ENCODE results near the gene UBE2G2. TPM values are rescaled to one million over a fixed set of nuclear protein-coding genes. Genes with fewer than 3 reads are reported as not detected.

UBE2G2 gene
- total and polyA plus RNA-seq, 2 of the 4 experiments (the other 2 are of a cell fraction) = 65.4 to 91.7 TPM

DNA sequence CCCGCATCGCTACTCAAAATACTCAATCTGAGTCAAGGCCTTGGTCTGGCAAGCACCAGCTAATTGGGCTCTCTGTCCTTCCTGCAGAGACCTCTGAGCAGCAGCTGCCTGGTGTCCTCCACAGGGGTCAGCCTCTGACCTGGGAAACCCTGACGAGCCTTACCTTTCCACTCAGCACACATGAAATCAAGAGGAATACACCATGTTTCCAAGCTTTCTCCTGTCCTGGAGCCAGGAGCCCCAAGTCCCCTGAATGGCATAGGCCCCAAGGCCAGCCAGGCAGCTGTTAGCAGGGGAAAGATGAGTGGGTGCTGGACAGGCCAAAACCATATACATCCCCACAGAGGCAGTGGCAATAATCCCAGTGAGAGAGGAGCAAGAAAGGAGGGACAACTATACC is 63.0 kb downstream of the UBE2G2 start:
- Histone ChIP-seq H3K4me3 (ENCODE audit: insufficient read depth, low read depth, low read length) (no peak overlapping the region), H2AK9ac (replicated peaks; ENCODE audit: low read depth, low read length, poor library complexity) (no peak overlapping the region), H4K91ac (ENCODE audit: insufficient read depth, low read depth, low read length) (no peak overlapping the region), H3K56ac (ENCODE audit: extremely low read depth, insufficient read depth, low read length) (no peak overlapping the region), H4K5ac (ENCODE audit: low read depth, low read length) (no peak overlapping the region), H3K36me3 (ENCODE audit: control insufficient read depth, insufficient read depth, low read length) (no peaks in the 10 kb centered on the region), H2AFZ (replicated peaks; ENCODE audit: low read length, poor library complexity) (no peak overlapping the region), H3K27ac (ENCODE audit: insufficient read depth, low read length) (no peak overlapping the region), H3K9me1 (ENCODE audit: insufficient read depth, low read length) (no peaks in the 10 kb centered on the region), H3K18ac (ENCODE audit: low read depth, low read length) (no peak overlapping the region), H3K27me3 (ENCODE audit: control insufficient read depth, insufficient read depth, low read length) (peaks cover 4% of the 10 kb centered on the region), H3K9ac (ENCODE audit: low read depth, low read length) (no peak overlapping the region), H4K20me1 (ENCODE audit: insufficient read depth, low read length) (no peaks in the 10 kb centered on the region), H3K4me2 (ENCODE audit: low read depth, low read length) (no peak overlapping the region), H2BK120ac (ENCODE audit: low read depth, low read length) (no peak overlapping the region), H4K8ac (ENCODE audit: low read depth in 2 of 2, low read length in 2 of 2) (no peak overlapping the region), H3K9me3 (ENCODE audit: control insufficient read depth, insufficient read depth, low read length) (peaks cover 40% of the 10 kb centered on the region), H3K23ac (ENCODE audit: low read depth, low read length) (no peak overlapping the region), H2BK20ac (ENCODE audit: low read depth, low read length) (no peak overlapping the region), H3K14ac (replicated peaks; ENCODE audit: low read depth, low read length) (no peak overlapping the region), H3K79me1 (ENCODE audit: low read depth in 1 of 2, low read length in 2 of 2) (no peaks in the 10 kb centered on the region), H3K4ac (ENCODE audit: low read depth, low read length) (no peak overlapping the region), H2BK5ac (ENCODE audit: low read depth, low read length, poor library complexity, severe bottlenecking) (no peak overlapping the region), H3K4me1 (ENCODE audit: control insufficient read depth, insufficient read depth, low read length) (no peaks in the 10 kb centered on the region), H2AK5ac (ENCODE audit: low read depth, low read length) (no peak overlapping the region), H2BK15ac (ENCODE audit: low read depth, low read length) (no peak overlapping the region)
- dilution Hi-C loops (cut with HindIII; ENCODE audit: low sequenced_read_pairs, unreplicated experiment) = no loop called here
- intact Hi-C loops (cut with micrococcal nuclease) = no loop called here
- ChIA-PET CTCF (no interaction called here), POLR2A (ENCODE audit: unreplicated experiment) (no interaction called here)
- TF ChIP-seq MXI1 (IDR thresholded peaks at IDR 0.05; ENCODE audit: borderline replicate concordance, low read depth, low read length) = no peak
- no peak for TF ChIP-seq FOS (IDR thresholded peaks at IDR 0.05; ENCODE audit: low read depth, low read length)
- TF ChIP-seq, protein P1, sequence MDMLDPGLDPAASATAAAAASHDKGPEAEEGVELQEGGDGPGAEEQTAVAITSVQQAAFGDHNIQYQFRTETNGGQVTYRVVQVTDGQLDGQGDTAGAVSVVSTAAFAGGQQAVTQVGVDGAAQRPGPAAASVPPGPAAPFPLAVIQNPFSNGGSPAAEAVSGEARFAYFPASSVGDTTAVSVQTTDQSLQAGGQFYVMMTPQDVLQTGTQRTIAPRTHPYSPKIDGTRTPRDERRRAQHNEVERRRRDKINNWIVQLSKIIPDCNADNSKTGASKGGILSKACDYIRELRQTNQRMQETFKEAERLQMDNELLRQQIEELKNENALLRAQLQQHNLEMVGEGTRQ (IDR thresholded peaks at IDR 0.05; ENCODE audit: low read depth, low read length) = no peak
- no peak for TF ChIP-seq BHLHE40 (IDR thresholded peaks at IDR 0.05; ENCODE audit: low read depth, low read length)
- TF ChIP-seq NFE2L2 (IDR thresholded peaks at IDR 0.05; ENCODE audit: low read depth, low read length) = no peak
- no peak for TF ChIP-seq RAD21 (IDR thresholded peaks at IDR 0.05; ENCODE audit: low read length)
- no peak for TF ChIP-seq MAFK (IDR thresholded peaks at IDR 0.05; ENCODE audit: low read depth, low read length)
- TF ChIP-seq, protein P2, sequence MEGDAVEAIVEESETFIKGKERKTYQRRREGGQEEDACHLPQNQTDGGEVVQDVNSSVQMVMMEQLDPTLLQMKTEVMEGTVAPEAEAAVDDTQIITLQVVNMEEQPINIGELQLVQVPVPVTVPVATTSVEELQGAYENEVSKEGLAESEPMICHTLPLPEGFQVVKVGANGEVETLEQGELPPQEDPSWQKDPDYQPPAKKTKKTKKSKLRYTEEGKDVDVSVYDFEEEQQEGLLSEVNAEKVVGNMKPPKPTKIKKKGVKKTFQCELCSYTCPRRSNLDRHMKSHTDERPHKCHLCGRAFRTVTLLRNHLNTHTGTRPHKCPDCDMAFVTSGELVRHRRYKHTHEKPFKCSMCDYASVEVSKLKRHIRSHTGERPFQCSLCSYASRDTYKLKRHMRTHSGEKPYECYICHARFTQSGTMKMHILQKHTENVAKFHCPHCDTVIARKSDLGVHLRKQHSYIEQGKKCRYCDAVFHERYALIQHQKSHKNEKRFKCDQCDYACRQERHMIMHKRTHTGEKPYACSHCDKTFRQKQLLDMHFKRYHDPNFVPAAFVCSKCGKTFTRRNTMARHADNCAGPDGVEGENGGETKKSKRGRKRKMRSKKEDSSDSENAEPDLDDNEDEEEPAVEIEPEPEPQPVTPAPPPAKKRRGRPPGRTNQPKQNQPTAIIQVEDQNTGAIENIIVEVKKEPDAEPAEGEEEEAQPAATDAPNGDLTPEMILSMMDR (conservative IDR thresholded peaks at IDR 0.05; ENCODE audit: low read depth, low read length) = no peak
- no peak for TF ChIP-seq SMC3 (IDR thresholded peaks at IDR 0.05; ENCODE audit: low read depth, low read length)
- no peak for TF ChIP-seq CHD1 (IDR thresholded peaks at IDR 0.05; ENCODE audit: low read depth, low read length)
- TF ChIP-seq CEBPB (IDR thresholded peaks at IDR 0.05; ENCODE audit: low read depth, low read length) = no peak
- TF ChIP-seq RCOR1 (IDR thresholded peaks at IDR 0.05; ENCODE audit: insufficient replicate concordance, low read length) = no peak
- TF ChIP-seq MAZ (IDR thresholded peaks at IDR 0.05; ENCODE audit: borderline replicate concordance, low read depth, low read length) = no peak
- TF ChIP-seq, protein P3, sequence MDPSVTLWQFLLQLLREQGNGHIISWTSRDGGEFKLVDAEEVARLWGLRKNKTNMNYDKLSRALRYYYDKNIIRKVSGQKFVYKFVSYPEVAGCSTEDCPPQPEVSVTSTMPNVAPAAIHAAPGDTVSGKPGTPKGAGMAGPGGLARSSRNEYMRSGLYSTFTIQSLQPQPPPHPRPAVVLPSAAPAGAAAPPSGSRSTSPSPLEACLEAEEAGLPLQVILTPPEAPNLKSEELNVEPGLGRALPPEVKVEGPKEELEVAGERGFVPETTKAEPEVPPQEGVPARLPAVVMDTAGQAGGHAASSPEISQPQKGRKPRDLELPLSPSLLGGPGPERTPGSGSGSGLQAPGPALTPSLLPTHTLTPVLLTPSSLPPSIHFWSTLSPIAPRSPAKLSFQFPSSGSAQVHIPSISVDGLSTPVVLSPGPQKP (IDR thresholded peaks at IDR 0.05; ENCODE audit: borderline replicate concordance, low read depth, low read length) = no peak
- TF ChIP-seq POLR2A (IDR thresholded peaks at IDR 0.05; ENCODE audit: low read depth, low read length) = no peak
- no peak for TF ChIP-seq RFX5 (IDR thresholded peaks at IDR 0.05; ENCODE audit: low read depth, low read length)
- WGBS, 2 experiments (ENCODE audit: extremely low coverage in 2 of 2, insufficient read length in 1 of 2) = 80% methylated on average over 1 of the region's 3 CpGs; no CpG with 5 or more reads in 1 of the 2 experiments
- no peak for ATAC-seq (ENCODE audit: low read depth)
- in situ Hi-C loops (cut with MboI; ENCODE audit: low sequenced_read_pairs) = no loop called here
- DNase-seq = no peak
- BruUV-seq (replicated peaks) = no TSS peak
